GM21390 (cell line): ENCODE data around the gene CBLN4.

Experiments
- ATAC-seq: cut with Tn5 transposase; IDR thresholded peaks from one replicate; pipeline ENCODE4 v1.9.1; 2021; ENCODE audit not compliant: unreplicated experiment

CBLN4 gene

DNA sequence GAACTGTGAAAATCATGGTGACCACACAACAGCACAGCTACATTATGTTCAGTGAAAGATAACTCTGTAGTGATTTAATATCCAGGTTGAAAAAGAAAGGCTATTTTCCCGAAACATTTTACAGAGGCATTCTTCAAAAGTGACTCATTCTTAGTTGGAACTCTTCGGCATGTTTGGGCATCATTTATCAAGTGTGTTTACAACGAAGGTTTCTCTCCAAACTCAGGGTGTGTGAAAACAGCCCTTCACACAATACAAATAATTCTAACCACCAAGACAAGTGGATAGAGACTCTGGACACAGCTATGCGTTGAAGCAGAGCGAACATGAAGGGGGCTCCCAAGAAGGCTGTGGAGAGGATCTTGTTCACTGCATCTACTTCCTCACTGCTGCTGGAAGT, 57.6 kb downstream of the CBLN4 start:
- ATAC-seq: no peak
